GM21529 (cell line): ENCODE results near the gene ALOX15.
"Not testable (repeated sequence)": the region's sequence is repeated elsewhere in the genome, so short reads cannot be mapped to it uniquely, and the experiment has no call there.

Experiments
- ATAC-seq: cut with Tn5 transposase; IDR thresholded peaks from one replicate; pipeline ENCODE4 v1.9.1; 2021; ENCODE audit not compliant: unreplicated experiment

ALOX15 gene

GRCh38 chr17:4594931-4595684 is 46.4 kb downstream of the ALOX15 start:
- ATAC-seq: no peak

GRCh38 chr17:4594406-4594805 is 47.1 kb downstream of the ALOX15 start:
- no peak for ATAC-seq

- ATAC-seq: no peak
Measured at GRCh38 chr17:4593021-4593421, 48.5 kb downstream of the ALOX15 start.

GRCh38 chr17:4592240-4593005 is 49.1 kb downstream of the ALOX15 start:
- ATAC-seq: no peak

- ATAC-seq: no peak
Measured at GRCh38 chr17:4591529-4591928, 49.9 kb downstream of the ALOX15 start.

- no peak for ATAC-seq
Measured at GRCh38 chr17:4590981-4591453, 50.5 kb downstream of the ALOX15 start.

GRCh38 chr17:4590042-4590441 is 51.4 kb downstream of the ALOX15 start:
- ATAC-seq: not testable (repeated sequence)

- no peak for ATAC-seq
Measured at GRCh38 chr17:4588898-4589625, 52.4 kb downstream of the ALOX15 start.

- no peak for ATAC-seq
Measured at GRCh38 chr17:4588391-4588790, 53.1 kb downstream of the ALOX15 start.

- no peak for ATAC-seq
Measured at GRCh38 chr17:4587803-4588202, 53.7 kb downstream of the ALOX15 start.

GRCh38 chr17:4587195-4587594 is 54.3 kb downstream of the ALOX15 start:
- no peak for ATAC-seq

- no peak for ATAC-seq
Measured at GRCh38 chr17:4586043-4586442, 55.4 kb downstream of the ALOX15 start.

GRCh38 chr17:4585638-4585994 is 55.9 kb downstream of the ALOX15 start:
- no peak for ATAC-seq

GRCh38 chr17:4584917-4585637 is 56.4 kb downstream of the ALOX15 start:
- no peak for ATAC-seq

- ATAC-seq: no peak
Measured at GRCh38 chr17:4584101-4584916, 57.2 kb downstream of the ALOX15 start, which contains the start of gene SMTNL2. TSS of gene SMTNL2 (plus strand) at chr17:4584529. CDS start at chr17:4584606, 77 bp downstream.

- no peak for ATAC-seq
Measured at GRCh38 chr17:4583782-4584100, 57.7 kb downstream of the ALOX15 start.

GRCh38 chr17:4583206-4583605 is 58.3 kb downstream of the ALOX15 start:
- no peak for ATAC-seq

GRCh38 chr17:4582691-4583090 is 58.8 kb downstream of the ALOX15 start:
- ATAC-seq: no peak

GRCh38 chr17:4582101-4582501 is 59.4 kb downstream of the ALOX15 start:
- no peak for ATAC-seq
